HG03097 (cell line): ENCODE measurements around the gene MTHFR.
"Not testable (repeated sequence)": the region's sequence is repeated elsewhere in the genome, so short reads cannot be mapped to it uniquely, and the experiment has no call there.

Experiments used
- ATAC-seq: cut with Tn5 transposase; IDR thresholded peaks from one replicate; pipeline ENCODE4 v1.9.1; 2021; ENCODE audit not compliant: unreplicated experiment, low FRiP score

Gene MTHFR

GRCh38 chr1:11833900-11834299 lies 28.1 kb upstream of the MTHFR start:
- no peak for ATAC-seq

GRCh38 chr1:11833497-11833896 lies 27.7 kb upstream of the MTHFR start:
- ATAC-seq, result no peak

GRCh38 chr1:11831945-11832725 lies 26.4 kb upstream of the MTHFR start:
- no peak for ATAC-seq

GRCh38 chr1:11828511-11828910 lies 22.7 kb upstream of the MTHFR start:
- no peak for ATAC-seq

GRCh38 chr1:11826946-11827345 lies 21.2 kb upstream of the MTHFR start:
- no peak for ATAC-seq

- ATAC-seq, result no peak
Measured at GRCh38 chr1:11825131-11825530, 19.4 kb upstream of the MTHFR start.

GRCh38 chr1:11823366-11824137 lies 17.8 kb upstream of the MTHFR start:
- ATAC-seq, result no peak

GRCh38 chr1:11822091-11822490 lies 16.3 kb upstream of the MTHFR start:
- no peak for ATAC-seq

GRCh38 chr1:11817192-11817591 lies 11.4 kb upstream of the MTHFR start:
- ATAC-seq, result no peak

- ATAC-seq, result no peak
Measured at GRCh38 chr1:11813021-11813420, 7.3 kb upstream of the MTHFR start.

- no peak for ATAC-seq
Measured at GRCh38 chr1:11807133-11807532, 1.4 kb upstream of the MTHFR start.

GRCh38 chr1:11806307-11806936 lies 658 bp upstream of the MTHFR start:
- peak; percentile 27 for ATAC-seq

GRCh38 chr1:11804666-11805421 lies 920 bp downstream of the MTHFR start:
- ATAC-seq, result no peak

GRCh38 chr1:11803924-11804665 lies 1.7 kb downstream of the MTHFR start:
- ATAC-seq, result not testable (repeated sequence)

GRCh38 chr1:11802973-11803885 lies 2.5 kb downstream of the MTHFR start:
- ATAC-seq, result no peak

- ATAC-seq, result no peak
Measured at GRCh38 chr1:11802616-11802972, 3.2 kb downstream of the MTHFR start.

GRCh38 chr1:11800756-11801433 lies 4.9 kb downstream of the MTHFR start:
- no peak for ATAC-seq

- ATAC-seq, result no peak
Measured at GRCh38 chr1:11800391-11800755, 5.4 kb downstream of the MTHFR start.

- ATAC-seq, result no peak
Measured at GRCh38 chr1:11799896-11800295, 5.9 kb downstream of the MTHFR start.
